ENCODE measurements around the gene ITPRID2. TPM values are rescaled to one million over a fixed set of nuclear protein-coding genes. Genes with fewer than 3 reads are reported as not detected.

Gene ITPRID2
- total RNA-seq, 1 donor from 2014 or later = 109 TPM

DNA sequence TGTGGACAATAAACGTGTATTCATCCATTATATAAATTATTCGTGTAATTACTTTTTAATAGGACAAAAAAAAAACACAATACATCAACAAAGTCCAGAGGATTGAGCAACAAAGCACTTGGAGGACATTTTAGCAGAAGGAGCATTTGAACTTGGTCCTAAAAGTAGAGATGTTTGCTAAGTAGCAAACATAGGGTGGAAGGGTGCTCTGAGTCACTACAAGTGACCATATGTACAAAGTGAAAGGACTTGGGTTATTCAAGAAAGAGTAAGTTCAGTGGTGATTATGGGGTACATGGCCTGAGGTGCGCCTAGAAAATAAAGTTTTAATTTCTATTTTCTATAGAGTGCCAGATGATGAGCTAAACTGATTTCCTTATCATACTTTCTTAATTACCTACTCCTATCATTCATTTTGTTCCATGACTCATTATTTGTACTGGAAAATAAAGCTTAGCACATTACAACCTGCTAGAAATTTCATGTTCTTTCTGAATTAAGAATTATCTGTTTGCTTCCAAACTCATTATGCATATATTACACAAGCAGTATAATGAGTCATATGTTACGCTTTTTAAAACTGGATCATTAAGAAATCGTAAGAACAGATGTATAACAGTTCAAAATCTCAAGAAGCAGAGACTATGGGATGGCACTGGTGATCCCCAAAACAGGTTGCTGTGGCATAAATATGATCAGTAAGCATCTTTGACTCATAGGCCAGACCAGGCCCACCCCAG is 81.1 kb downstream of the ITPRID2 start:
- DNase-seq (ENCODE audit: extremely low spot score, unreplicated experiment) = no peak
- Mint-ChIP-seq H3K4me1 (ENCODE audit: unreplicated experiment) (no peaks in the 10 kb centered on the region), H3K36me3 (no peaks in the 10 kb centered on the region), H3K27ac (no peak overlapping the region), H3K9me3 (no peaks in the 10 kb centered on the region), H3K4me3 (no peak overlapping the region), H3K27me3 (no peaks in the 10 kb centered on the region)
- TF ChIP-seq, protein P1, sequence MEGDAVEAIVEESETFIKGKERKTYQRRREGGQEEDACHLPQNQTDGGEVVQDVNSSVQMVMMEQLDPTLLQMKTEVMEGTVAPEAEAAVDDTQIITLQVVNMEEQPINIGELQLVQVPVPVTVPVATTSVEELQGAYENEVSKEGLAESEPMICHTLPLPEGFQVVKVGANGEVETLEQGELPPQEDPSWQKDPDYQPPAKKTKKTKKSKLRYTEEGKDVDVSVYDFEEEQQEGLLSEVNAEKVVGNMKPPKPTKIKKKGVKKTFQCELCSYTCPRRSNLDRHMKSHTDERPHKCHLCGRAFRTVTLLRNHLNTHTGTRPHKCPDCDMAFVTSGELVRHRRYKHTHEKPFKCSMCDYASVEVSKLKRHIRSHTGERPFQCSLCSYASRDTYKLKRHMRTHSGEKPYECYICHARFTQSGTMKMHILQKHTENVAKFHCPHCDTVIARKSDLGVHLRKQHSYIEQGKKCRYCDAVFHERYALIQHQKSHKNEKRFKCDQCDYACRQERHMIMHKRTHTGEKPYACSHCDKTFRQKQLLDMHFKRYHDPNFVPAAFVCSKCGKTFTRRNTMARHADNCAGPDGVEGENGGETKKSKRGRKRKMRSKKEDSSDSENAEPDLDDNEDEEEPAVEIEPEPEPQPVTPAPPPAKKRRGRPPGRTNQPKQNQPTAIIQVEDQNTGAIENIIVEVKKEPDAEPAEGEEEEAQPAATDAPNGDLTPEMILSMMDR (conservative IDR thresholded peaks at IDR 0.05) = no peak

DNA sequence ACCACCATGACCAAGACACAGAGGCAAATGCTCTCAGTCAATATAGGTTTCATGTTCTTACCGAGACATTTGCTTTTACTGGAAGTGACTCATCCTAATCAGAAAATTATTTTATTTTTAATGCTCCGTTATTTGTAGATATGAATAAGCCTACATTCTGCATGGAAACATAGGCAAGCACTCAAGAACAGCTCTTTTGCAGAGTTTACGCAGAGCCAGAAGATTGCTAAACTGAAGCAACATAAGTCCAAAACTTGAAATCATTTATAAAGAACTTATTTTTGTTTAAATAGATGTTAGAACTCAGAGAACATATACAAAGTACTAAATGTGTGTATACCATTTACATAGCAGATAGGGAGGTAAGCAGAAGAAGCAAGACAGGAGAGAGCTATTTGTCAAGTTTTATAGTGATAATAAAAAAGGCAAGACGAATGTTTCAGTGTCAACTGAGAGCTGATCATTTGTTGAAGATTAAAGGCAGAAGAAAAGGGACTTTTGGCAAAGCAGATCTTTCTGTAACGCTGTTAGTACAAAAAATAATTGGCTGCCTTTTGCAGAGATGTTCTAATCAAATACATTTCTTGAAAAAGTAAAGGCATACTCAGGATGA is 81.7 kb downstream of the ITPRID2 start:
- TF ChIP-seq, protein P1 (conservative IDR thresholded peaks at IDR 0.05) = no peak
- H3K9me3 Mint-ChIP-seq = no peaks in the 10 kb centered on the region
- no peak overlapping the region for H3K27ac Mint-ChIP-seq
- H3K36me3 Mint-ChIP-seq = no peaks in the 10 kb centered on the region
- DNase-seq (ENCODE audit: extremely low spot score, unreplicated experiment) = no peak
- no peaks in the 10 kb centered on the region for H3K4me1 Mint-ChIP-seq (ENCODE audit: unreplicated experiment)
- no peak overlapping the region for H3K4me3 Mint-ChIP-seq
- H3K27me3 Mint-ChIP-seq = no peaks in the 10 kb centered on the region

DNA sequence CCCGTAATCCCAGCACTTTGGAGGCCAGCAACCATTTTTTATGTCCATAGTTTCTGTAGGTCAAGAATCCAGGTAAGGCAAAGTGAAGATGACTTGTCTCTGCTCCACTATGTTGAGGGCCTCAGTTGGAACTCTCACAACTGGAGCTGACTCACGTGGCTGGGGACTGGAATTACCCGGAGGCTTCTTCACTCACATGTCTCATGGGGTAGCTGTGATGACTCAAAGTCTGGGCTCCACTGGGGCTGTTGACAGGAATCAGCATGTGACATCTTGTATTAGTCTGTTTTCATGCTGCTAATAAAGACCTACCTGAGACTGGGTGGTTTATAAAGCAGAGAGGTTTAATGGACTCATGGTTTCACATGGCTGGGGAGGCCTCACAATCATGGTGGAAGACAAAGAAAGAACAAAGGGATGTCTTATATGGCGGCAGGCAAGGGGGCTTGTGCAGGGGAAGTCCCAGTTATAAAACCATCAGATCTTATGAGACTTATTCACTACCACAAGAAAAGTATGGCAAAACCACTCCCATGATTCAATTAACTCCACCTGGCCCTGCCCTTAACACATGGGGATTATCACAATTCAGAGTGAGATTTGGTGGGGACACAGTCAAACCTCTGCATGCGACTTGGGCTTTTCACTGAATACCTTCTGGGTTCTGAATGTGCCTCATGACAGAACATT is 86.3 kb downstream of the ITPRID2 start:
- no peaks in the 10 kb centered on the region for H3K9me3 Mint-ChIP-seq
- H3K27ac Mint-ChIP-seq = no peak overlapping the region
- no peak for DNase-seq (ENCODE audit: extremely low spot score, unreplicated experiment)
- TF ChIP-seq, protein P1 (conservative IDR thresholded peaks at IDR 0.05) = no peak
- no peaks in the 10 kb centered on the region for H3K36me3 Mint-ChIP-seq
- no peaks in the 10 kb centered on the region for H3K4me1 Mint-ChIP-seq (ENCODE audit: unreplicated experiment)
- H3K27me3 Mint-ChIP-seq = no peaks in the 10 kb centered on the region
- no peak overlapping the region for H3K4me3 Mint-ChIP-seq

DNA sequence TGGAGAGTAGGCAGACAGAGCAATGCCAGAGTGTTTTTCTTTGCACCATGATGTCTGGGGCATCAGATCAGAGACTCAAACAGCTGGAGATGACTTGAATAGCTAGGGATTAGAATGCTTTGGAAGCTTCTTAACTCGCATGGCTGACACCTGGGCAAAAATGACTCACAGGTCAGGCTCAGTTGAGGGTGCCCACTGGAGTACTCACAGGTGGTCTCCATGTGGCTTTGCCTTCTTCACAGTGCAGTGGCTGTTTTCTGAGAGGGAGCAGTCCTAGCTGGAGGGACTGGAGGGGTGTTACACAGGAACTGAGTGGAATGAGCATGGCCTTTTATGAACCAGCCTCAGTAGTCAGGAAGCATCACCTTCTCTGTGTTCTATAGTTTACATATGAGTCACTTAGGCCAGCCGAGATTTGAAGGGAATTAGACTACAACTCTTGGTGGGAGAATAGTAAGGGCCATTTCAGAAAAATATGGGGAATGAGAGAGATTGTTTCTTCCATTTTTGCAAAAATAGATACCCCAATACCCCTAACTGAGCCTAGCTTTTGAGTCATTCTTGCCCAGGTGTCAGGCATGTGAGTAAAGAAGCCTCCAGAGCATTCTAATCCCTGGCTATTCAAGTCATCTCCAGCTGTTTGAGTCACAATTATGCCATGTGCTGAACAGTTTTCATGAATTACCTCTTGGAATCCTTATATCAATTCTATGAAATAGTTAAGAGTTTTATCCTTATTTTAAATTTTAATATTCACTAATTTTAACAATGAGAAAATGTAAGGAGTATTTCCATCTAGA is 87.0 kb downstream of the ITPRID2 start:
- Mint-ChIP-seq H3K4me1 (ENCODE audit: unreplicated experiment) (no peaks in the 10 kb centered on the region), H3K4me3 (no peak overlapping the region), H3K27me3 (no peaks in the 10 kb centered on the region), H3K9me3 (no peaks in the 10 kb centered on the region), H3K27ac (no peak overlapping the region), H3K36me3 (no peaks in the 10 kb centered on the region)
- TF ChIP-seq, protein P1 (conservative IDR thresholded peaks at IDR 0.05) = no peak
- DNase-seq (ENCODE audit: extremely low spot score, unreplicated experiment) = no peak

Other genes with a start within 250 kb of the ITPRID2 start
- 2.9 and 4.3 TPM in 2 replicates for gene CERKL, start 234.6 kb upstream of the ITPRID2 start, total RNA-seq (ENCODE audit: low replicate concordance)
- 48.5 and 72.2 TPM in 2 replicates for gene NEUROD1, start 211.2 kb upstream of the ITPRID2 start, total RNA-seq (ENCODE audit: low replicate concordance)
- 1.4 and 7.4 TPM in 2 replicates for gene PPP1R1C, start 94.1 kb downstream of the ITPRID2 start, total RNA-seq (ENCODE audit: low replicate concordance)

Data from type B pancreatic cell (in vitro differentiated cells).